Esophagus squamous epithelium (tissue), 5 donors: ENCODE results near the gene ZNG1B. TPM values are rescaled to one million over a fixed set of nuclear protein-coding genes. Genes with fewer than 3 reads are reported as not detected.
A peak's percentile ranks its signal among the peaks of the same experiment; 100 is the strongest.
"Not testable (repeated sequence)": the region's sequence is repeated elsewhere in the genome, so short reads cannot be mapped to it uniquely, and the experiment has no call there.

Experiments
- DNase-seq: peaks from one replicate; lab custom pipeline; 2025; lab: John Stamatoyannopoulos, UW
- H3K27ac ChIP-seq, 4 donors: fragments of 200-600 bp; sonication (generic); one replicate each; pipeline ENCODE4 v1.5.1; 2016 to 2019; ENCODE audit warnings: mild to moderate bottlenecking in 1 of 4
- H3K27me3 ChIP-seq, 4 donors: fragments of 200-600 bp; sonication (generic); 1 replicate in 3 of 4; 2 replicates in 1 of 4; pipeline versions ENCODE4 v1.5.1 to v1.6.0; 2017 to 2021; ENCODE audit warnings: antibody characterized with exemption in 1 of 4
- H3K36me3 ChIP-seq, 3 donors: fragments of 200-600 bp; sonication (generic); one replicate each; pipeline ENCODE4 v1.5.1; 2016 to 2019
- H3K4me1 ChIP-seq, 3 donors: fragments of 200-600 bp; sonication (generic); one replicate each; pipeline ENCODE4 v1.5.1; 2017 to 2019
- H3K4me3 ChIP-seq, 4 donors: fragments of 200-600 bp; sonication (generic); 1 replicate in 3 of 4; 2 replicates in 1 of 4; pipeline ENCODE4 v1.5.1; 2016 to 2019; ENCODE audit warnings: mild to moderate bottlenecking in 2 of 4, moderate library complexity in 1 of 4
- H3K9me3 ChIP-seq, 3 donors: fragments of 200-600 bp; sonication (generic); one replicate each; pipeline ENCODE4 v1.5.1; 2016 to 2019
- WGBS, 2 donors: methylation state at CpG; one replicate each; pipeline ENCODE4 v1.1.5; 2018; 5-methylcytosine and 5-hydroxymethylcytosine counted together
- intact Hi-C: fragments of 100-400 bp; cut with DNase I; formaldehyde crosslinking; loops from one replicate; pipeline ENCODE4 v1.15.0; 2022
- total RNA-seq, 4 donors: library from RNA; depleted of rRNA; stranded (reverse); fragments of >200 nt; gene quantifications; one replicate each; pipeline ENCODE4 v1.1.0, GENCODE V29; 2016
- donor health status: DM: yes; HTN: yes; CAD: no.

The ZNG1B gene
- total RNA-seq, 4 donors from 2014 or later, result 14.8 to 51.3 (median 31.9) TPM

- intact Hi-C loops, H3K9me3 ChIP-seq, DNase-seq, H3K36me3 ChIP-seq, H3K27ac ChIP-seq: not testable (repeated sequence)
- Histone ChIP-seq H3K4me3 (peak overlapping the region in 3 of 4 donors; percentile 21 to 70 (median 55)), H3K27me3 (peaks cover 0 to 87% (median 22%) of the 10 kb centered on the region in 4 donors), H3K4me1 (peaks cover 0 to 43% (median 21%) of the 10 kb centered on the region in 3 donors)
- WGBS, 2 donors, result no CpG with 5 or more reads among the region's 116 CpGs
Observed at GRCh38 chr2:113503094-113504042, 65.9 kb downstream of the ZNG1B start.

- H3K9me3 ChIP-seq, H3K27ac ChIP-seq, H3K36me3 ChIP-seq, intact Hi-C loops, DNase-seq: not testable (repeated sequence)
- Histone ChIP-seq H3K27me3 (peaks cover 0 to 87% (median 22%) of the 10 kb centered on the region in 4 donors), H3K4me3 (peak overlapping the region in 2 of 4 donors; percentile 55 to 70), H3K4me1 (peaks cover 0 to 41% (median 21%) of the 10 kb centered on the region in 3 donors)
- 11 to 17% methylated on average over 7 to 11 of the region's 23 CpGs for WGBS, 2 donors
Observed at GRCh38 chr2:113504081-113504480, 66.6 kb downstream of the ZNG1B start.

- H3K4me3 ChIP-seq, intact Hi-C loops, H3K27ac ChIP-seq, H3K36me3 ChIP-seq, H3K9me3 ChIP-seq, DNase-seq: not testable (repeated sequence)
- Histone ChIP-seq H3K4me1 (peaks cover 0 to 18% (median 16%) of the 10 kb centered on the region in 3 donors), H3K27me3 (peaks cover 0 to 73% (median 14%) of the 10 kb centered on the region in 4 donors)
- WGBS, 2 donors, result 14% methylated on average over 6 to 12 of the region's 14 CpGs
Observed at GRCh38 chr2:113507394-113508140, 70.1 kb downstream of the ZNG1B start.

- intact Hi-C loops, H3K9me3 ChIP-seq, H3K27ac ChIP-seq, H3K4me3 ChIP-seq, H3K36me3 ChIP-seq, DNase-seq: not testable (repeated sequence)
- peaks cover 0 to 11% (median 10%) of the 10 kb centered on the region in 3 donors for H3K4me1 ChIP-seq
- WGBS, 2 donors, result 39 to 55% methylated on average over 9 to 10 of the region's 11 CpGs
- peaks cover 0 to 67% (median 9%) of the 10 kb centered on the region in 4 donors for H3K27me3 ChIP-seq
Observed at GRCh38 chr2:113508187-113508586, 70.7 kb downstream of the ZNG1B start.

- H3K9me3 ChIP-seq, H3K4me1 ChIP-seq, intact Hi-C loops, H3K36me3 ChIP-seq, H3K4me3 ChIP-seq, H3K27ac ChIP-seq, DNase-seq: not testable (repeated sequence)
- peaks cover 0 to 45% (median 0%) of the 10 kb centered on the region in 4 donors for H3K27me3 ChIP-seq
- 81 to 84% methylated on average over 1 to 3 of the region's 3 CpGs for WGBS, 2 donors
Observed at GRCh38 chr2:113510913-113511312, 73.4 kb downstream of the ZNG1B start.

GRCh38 chr2:113511859-113512258 lies 74.4 kb downstream of the ZNG1B start:
- H3K4me3 ChIP-seq, H3K27ac ChIP-seq, H3K4me1 ChIP-seq, intact Hi-C loops, H3K9me3 ChIP-seq, H3K36me3 ChIP-seq, DNase-seq: not testable (repeated sequence)
- H3K27me3 ChIP-seq, result peaks cover 0 to 37% (median 0%) of the 10 kb centered on the region in 4 donors
- 72 to 76% methylated on average over 3 to 11 of the region's 14 CpGs for WGBS, 2 donors

GRCh38 chr2:113515457-113515856 lies 78.0 kb downstream of the ZNG1B start:
- H3K27ac ChIP-seq, H3K4me1 ChIP-seq, H3K36me3 ChIP-seq, H3K4me3 ChIP-seq, intact Hi-C loops, H3K9me3 ChIP-seq, DNase-seq, H3K27me3 ChIP-seq: not testable (repeated sequence)
- WGBS, 2 donors, result 78 to 85% methylated on average over 8 of the region's 8 CpGs

GRCh38 chr2:113515995-113516394 lies 78.5 kb downstream of the ZNG1B start:
- H3K36me3 ChIP-seq, H3K9me3 ChIP-seq, H3K27ac ChIP-seq, intact Hi-C loops, DNase-seq, H3K4me1 ChIP-seq, H3K27me3 ChIP-seq, H3K4me3 ChIP-seq: not testable (repeated sequence)
- 76 to 85% methylated on average over 3 of the region's 3 CpGs for WGBS, 2 donors

GRCh38 chr2:113517025-113517424 lies 79.5 kb downstream of the ZNG1B start:
- intact Hi-C loops, H3K4me1 ChIP-seq, H3K4me3 ChIP-seq, H3K27ac ChIP-seq, H3K27me3 ChIP-seq, DNase-seq, H3K9me3 ChIP-seq, H3K36me3 ChIP-seq: not testable (repeated sequence)
- 33 to 43% methylated on average over 1 of the region's 2 CpGs for WGBS, 2 donors

- DNase-seq, H3K27ac ChIP-seq, H3K9me3 ChIP-seq, H3K4me1 ChIP-seq, H3K36me3 ChIP-seq, intact Hi-C loops, H3K27me3 ChIP-seq, H3K4me3 ChIP-seq: not testable (repeated sequence)
- 77 to 87% methylated on average over 6 of the region's 6 CpGs for WGBS, 2 donors
Observed at GRCh38 chr2:113520837-113521236, 83.3 kb downstream of the ZNG1B start.

- H3K4me3 ChIP-seq, H3K4me1 ChIP-seq, H3K9me3 ChIP-seq, intact Hi-C loops, H3K36me3 ChIP-seq, H3K27ac ChIP-seq, H3K27me3 ChIP-seq, DNase-seq: not testable (repeated sequence)
- 48 to 56% methylated on average over 4 to 5 of the region's 5 CpGs for WGBS, 2 donors
Observed at GRCh38 chr2:113521492-113521891, 84.0 kb downstream of the ZNG1B start.

GRCh38 chr2:113524986-113525385 lies 87.5 kb downstream of the ZNG1B start:
- H3K27me3 ChIP-seq, H3K9me3 ChIP-seq, H3K36me3 ChIP-seq, H3K4me3 ChIP-seq, H3K4me1 ChIP-seq, DNase-seq, H3K27ac ChIP-seq, intact Hi-C loops: not testable (repeated sequence)
- WGBS, 2 donors, result 44 to 50% methylated on average over 1 of the region's 1 CpG
